Measurements from ENCODE around the gene TUB.

TUB gene

GRCh38 chr11:8080069-8080670 lies 841 bp upstream of the TUB start:
- DNase-seq (ENCODE audit: insufficient read length, low spot score) (no peak), FAIRE-seq (no peak)
- no peak for TF ChIP-seq CTCF (IDR thresholded peaks at IDR 0.05; ENCODE audit: insufficient read depth, missing control alignments)

- no peak for TF ChIP-seq CTCF (IDR thresholded peaks at IDR 0.05; ENCODE audit: insufficient read depth, missing control alignments)
- FAIRE-seq (no peak), DNase-seq (ENCODE audit: insufficient read length, low spot score) (no peak)
These were observed 710 bp downstream of the TUB start for GRCh38 chr11:8081591-8082250.

- no peak for TF ChIP-seq CTCF (IDR thresholded peaks at IDR 0.05; ENCODE audit: insufficient read depth, missing control alignments)
- DNase-seq (ENCODE audit: insufficient read length, low spot score): no peak
- FAIRE-seq: no peak
These were observed 1.5 kb downstream of the TUB start for GRCh38 chr11:8082391-8083087.

GRCh38 chr11:8083088-8083395 lies 2.0 kb downstream of the TUB start:
- no peak for TF ChIP-seq CTCF (IDR thresholded peaks at IDR 0.05; ENCODE audit: insufficient read depth, missing control alignments)
- DNase-seq (ENCODE audit: insufficient read length, low spot score) (no peak), FAIRE-seq (no peak)

- TF ChIP-seq CTCF (IDR thresholded peaks at IDR 0.05; ENCODE audit: insufficient read depth, missing control alignments): no peak
- DNase-seq (ENCODE audit: insufficient read length, low spot score): peak; percentile 84
- peak; percentile 11 for FAIRE-seq
These were observed 2.9 kb downstream of the TUB start for GRCh38 chr11:8083871-8084281.

GRCh38 chr11:8084352-8084751 lies 3.3 kb downstream of the TUB start:
- DNase-seq (ENCODE audit: insufficient read length, low spot score) (no peak), FAIRE-seq (no peak)
- no peak for TF ChIP-seq CTCF (IDR thresholded peaks at IDR 0.05; ENCODE audit: insufficient read depth, missing control alignments)
